Hematopoietic multipotent progenitor cell treated with erythropoietin and hydrocortisone succinate and interleukin-3 and kit ligand, for 4 days (in vitro differentiated cells): Measurements from ENCODE around the gene NDRG2.
"Not testable (repeated sequence)": the region's sequence is repeated elsewhere in the genome, so short reads cannot be mapped to it uniquely, and the experiment has no call there.

Source experiments
- DNase-seq: peaks from one replicate; pipeline ENCODE4 v3.0.0-alpha.2; 2015

Gene NDRG2

DNA sequence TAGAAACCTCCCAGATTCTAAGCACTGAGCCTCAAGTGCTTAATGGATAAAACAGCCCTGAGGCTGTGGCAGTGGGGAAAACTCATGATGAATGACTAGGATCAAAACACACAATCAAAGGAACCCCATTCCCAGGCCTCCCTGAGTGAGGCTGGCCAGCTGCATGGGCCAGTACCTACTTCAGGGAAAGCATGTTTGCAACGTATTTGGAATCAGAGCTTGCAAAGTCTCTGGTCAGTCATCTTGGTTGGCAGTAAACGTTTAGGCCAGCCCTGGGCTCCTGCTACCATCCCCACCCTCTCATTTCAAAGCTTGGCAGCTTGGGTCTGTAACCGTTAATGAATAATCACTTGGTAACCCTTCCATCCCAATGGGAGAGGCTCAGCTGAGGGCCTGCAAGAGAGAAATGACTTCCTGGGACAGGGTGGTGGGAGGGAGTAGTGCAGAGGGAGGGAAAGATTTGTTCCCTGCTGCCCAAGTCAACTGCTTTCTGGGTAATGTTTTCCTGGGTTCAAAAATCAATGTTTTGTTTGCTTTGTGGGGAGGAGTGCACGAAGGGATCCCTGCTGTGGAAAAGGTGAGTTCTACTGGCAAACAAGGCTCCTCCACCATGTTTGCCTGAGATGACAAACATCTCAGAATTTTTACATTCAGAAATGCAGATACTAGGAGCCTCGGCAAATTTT, 30.7 kb upstream of the NDRG2 start:
- no peak for DNase-seq

DNA sequence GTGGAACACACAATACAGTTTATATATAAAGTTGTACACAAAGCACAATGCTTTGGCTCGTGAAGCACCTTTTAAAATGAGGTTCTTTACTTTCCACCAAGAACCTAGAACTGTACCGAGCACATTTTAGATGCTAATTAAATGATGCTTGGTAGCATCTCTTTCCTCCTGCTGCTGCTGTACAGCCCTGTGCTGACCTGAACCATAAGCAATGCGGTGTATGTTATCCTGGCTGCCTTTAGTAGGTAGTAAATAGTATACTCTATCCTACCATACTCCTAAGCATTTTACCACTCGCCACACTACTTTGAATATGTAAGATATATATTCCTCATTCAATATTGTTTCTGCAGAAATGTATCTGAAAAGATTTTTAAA, 29.9 kb upstream of the NDRG2 start:
- DNase-seq = no peak

DNA sequence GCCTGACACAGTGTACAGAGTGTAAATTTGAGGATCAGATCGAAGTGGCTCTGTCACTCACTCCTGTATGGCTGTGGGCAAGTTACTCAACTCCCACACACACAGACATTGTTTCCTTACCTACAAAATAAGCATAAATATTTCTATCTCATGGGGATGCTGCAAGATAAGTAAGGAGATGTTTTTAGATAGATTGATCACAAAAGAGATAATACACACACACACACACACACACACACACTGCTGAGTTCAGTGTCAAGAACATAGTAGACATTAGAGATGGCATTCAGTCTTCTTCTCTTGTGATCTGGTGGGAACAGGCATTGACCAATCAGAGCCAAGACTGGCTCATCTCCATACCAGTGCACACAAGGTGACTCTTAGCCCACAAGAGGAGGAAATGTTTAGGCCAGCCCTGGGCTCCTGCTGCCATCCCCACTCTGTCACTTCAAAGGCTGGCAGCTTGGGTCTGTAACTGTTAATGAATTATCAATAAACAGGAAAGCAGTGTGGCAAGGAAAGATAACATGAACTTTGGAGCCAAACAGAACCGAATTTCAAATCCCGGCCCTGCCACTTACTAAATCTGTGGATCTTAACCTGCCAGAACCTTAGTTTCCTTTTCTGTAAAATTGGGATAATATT, 29.4 kb upstream of the NDRG2 start:
- peak; percentile 15 for DNase-seq

DNA sequence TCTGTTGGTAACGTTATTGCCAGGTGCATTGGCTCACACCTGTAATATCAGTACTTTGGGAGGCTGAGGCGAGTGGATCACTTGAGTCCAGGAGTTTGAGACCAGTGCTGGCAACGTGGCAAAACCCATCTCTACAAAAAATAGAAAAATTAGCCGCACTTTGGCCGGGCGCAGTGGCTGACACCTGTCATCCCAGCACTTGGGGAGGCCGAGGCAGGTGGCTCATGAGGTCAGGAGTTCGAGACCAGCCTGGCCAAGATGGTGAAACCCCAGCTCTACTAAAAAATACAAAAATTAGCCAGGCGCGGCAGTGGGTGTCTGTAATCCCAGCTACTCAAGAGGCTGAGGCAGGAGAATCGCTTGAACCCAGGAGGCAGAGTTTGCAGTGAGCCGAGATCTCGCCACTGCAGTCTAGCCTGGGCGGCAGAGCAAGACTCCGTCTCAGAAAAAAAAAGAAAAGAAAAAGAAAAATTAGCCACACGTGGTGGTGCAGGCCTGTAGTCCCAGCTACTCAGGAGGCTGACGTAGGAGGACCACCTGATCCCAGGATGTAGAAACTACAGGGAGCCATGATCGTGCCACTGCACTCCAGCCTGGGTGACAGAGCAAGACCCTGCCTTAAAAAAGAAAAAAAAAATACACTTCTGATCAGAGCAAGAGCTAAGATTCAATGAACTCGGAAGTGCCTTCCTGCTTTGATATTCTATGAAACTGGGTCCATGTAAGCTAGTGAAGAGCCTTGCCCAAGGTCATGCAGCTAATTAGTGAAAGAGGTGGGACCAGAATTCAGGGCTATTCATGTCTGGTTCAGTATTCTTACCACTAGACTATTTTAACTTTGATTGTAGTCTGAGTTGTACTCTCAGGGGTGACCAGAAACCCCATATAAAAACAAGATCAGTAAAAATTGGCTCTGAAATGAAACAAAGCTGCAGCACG, 28.6 kb upstream of the NDRG2 start:
- no peak for DNase-seq

DNA sequence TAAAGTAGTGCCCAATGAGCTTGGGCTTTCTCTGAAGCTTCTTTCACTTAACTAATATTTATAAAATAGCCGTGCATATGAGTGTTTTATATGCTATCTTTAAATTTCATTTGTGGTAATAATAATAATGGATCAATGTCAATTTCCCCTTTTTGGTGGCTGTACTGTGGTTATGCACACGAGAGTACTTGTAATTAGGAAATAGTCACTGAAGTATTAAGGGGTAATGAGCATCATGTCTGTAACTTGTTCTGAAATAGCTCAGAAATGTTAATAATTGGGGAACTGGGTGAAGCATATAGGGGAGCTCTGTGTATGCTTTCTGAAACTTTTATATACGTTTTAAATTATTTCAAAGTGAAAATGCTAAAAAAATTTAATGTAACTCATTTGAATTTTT, 25.7 kb upstream of the NDRG2 start:
- peak; percentile 24 for DNase-seq

DNA sequence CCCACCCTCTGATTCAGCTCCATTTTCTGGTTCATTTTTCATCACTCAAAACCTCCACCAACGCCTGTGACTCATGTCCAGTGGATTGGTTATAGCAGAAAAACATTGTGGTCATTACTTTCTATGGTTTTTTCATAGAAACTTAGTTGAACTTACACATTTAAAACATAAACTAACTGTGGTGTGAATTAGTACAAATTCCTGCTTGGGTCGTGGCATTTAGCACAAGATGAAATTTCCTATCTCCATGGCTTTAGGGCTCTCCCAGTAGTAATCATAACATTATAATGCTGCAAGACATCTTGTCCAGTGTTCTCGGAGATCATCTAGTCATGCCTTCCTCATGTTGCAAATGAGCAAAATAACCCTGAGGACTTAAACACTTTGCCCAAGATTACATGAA, 24.4 kb upstream of the NDRG2 start:
- no peak for DNase-seq

DNA sequence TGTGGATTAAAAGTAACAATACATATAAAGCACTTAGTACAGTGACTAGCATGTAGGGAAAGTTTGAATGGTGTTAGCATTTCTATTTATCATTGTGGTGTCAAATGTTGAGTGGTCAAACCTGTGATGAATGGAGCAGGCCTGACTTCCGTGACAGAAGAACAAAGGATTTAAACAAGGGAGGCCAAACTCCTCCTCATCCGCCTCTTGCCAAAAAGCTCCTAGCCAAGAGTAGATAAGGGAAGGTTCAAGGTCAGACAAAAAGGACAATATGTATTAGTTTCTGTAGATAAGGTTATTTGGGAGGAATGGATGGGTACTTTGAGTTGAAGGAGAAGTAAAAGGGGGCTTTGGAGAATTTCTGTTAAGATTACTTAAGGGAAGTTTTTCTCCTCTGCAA, 23.8 kb upstream of the NDRG2 start:
- no peak for DNase-seq

DNA sequence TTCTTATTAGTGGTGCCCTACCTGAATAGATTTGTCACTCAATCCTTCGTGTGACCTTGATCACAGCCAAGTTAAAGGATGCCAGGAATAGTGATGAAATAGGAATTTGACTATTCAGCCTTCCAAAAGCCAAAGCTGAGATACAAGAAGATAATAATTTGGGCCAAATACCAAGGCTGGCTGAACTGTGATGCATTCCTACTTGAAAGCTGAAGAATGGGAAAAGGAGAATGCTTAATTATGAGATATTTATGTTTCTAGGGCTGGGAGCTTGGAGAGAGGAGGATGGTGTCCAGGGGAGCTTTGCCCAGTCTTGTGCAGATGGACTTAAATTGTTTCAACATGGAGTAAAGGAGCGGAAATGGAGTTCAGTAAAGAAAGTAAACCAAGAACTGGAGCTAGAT, 22.5 kb upstream of the NDRG2 start:
- DNase-seq = no peak

DNA sequence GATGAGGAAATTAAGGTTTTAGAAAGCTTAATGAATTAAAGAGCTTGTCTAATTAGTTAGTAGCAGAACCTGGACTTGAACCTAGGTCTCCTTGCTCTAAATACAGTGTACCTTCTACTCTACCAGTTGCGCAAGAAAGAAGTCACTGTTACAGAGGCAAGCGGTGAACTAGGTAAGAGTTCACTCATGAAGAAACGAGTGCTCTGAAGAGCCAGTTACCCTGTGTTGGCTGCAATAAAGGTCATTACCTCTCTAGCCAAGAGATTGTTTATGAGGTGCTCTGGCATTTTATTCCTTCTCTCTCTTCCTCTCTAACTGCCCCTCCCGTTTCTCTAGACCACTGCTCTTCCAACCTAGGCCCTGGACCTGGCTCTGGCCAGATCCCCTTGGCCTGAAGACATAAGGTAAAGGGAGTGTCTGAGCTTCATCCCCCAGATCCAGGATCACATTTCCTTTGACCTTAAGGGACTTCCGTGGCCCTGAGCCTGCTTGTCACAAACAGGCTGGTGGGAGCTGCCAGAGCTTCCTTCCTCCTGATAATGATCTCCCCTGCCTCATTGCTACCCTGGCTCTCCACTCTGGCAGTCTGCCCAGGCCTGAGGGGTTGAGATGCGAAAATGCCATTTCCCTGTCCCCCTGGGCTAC, 19.2 kb upstream of the NDRG2 start:
- DNase-seq = peak; percentile 91

DNA sequence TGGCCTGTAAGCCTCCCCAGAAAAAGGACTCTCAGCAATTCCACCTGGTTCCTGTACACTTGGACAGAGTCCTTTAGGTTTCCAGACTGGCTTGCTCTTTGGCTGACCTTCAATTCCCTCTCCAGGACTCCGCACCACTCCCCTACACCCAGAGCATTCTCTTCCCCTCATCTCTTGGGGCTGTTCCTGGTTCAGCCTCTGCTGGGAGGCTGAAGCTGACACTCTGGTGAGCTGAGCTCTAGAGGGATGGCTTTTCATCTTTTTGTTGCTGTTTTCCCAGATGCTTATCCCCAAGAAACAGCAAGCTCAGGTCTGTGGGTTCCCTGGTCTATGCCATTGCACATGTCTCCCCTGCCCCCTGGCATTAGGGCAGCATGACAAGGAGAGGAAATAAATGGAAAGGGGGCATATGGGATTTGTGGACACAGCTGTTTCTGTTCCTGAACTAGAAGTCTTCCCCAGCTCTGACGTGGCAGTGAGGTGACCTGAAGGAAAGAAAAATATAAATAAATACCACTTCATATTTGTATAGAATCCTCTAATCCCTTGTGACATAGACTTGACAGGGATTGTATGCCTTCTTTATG, 18.6 kb upstream of the NDRG2 start:
- no peak for DNase-seq

DNA sequence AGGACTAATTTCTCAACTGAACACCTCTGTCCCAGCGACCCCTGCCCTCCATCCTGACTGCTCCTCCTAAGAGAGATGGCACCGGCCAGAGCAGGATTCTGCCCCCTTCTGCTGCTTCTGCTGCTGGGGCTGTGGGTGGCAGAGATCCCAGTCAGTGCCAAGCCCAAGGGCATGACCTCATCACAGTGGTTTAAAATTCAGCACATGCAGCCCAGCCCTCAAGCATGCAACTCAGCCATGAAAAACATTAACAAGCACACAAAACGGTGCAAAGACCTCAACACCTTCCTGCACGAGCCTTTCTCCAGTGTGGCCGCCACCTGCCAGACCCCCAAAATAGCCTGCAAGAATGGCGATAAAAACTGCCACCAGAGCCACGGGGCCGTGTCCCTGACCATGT, 18.1 kb upstream of the NDRG2 start:
- peak; percentile 30 for DNase-seq

DNA sequence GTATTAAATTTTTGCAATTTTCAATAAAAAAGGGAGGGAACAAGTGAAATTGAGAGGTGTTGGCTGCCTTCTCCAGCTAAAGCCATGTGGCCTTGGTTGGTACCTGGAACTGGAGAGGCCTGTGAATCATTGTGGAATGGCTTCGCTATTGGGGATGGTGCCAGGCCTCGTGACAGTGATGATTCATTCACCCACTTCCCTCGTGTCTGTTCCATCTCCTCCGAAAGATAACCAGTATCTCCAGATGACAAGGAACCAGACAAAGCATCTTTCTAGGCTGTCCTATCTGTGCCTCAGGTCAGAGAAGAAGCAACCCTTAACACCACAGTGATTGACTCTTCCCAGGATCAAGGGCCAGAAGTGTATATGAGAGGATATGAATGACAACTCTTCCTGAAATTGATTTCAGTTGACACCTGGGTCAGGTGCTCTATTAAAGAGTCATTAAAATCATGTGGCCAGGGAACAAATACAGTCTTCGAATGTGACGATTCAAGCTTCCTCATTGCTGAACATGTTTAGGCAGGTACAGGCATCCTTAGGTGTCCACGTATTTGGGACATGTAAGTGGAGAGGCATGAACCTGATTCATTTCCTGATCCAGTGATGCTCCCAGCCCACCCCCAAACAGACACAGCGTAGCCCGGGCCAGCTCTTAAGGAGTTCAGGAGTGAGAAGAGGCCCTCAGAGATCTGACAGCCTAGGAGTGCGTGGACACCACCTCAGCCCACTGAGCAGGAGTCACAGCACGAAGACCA, 17.0 kb upstream of the NDRG2 start, which contains the start of gene RNASE7:
Gene RNASE7, plus strand, starts transcription at position 687 of the 758 bp plus-strand sequence. CDS start 631 bp downstream, outside the sequence.
- peak; percentile 54 for DNase-seq

DNA sequence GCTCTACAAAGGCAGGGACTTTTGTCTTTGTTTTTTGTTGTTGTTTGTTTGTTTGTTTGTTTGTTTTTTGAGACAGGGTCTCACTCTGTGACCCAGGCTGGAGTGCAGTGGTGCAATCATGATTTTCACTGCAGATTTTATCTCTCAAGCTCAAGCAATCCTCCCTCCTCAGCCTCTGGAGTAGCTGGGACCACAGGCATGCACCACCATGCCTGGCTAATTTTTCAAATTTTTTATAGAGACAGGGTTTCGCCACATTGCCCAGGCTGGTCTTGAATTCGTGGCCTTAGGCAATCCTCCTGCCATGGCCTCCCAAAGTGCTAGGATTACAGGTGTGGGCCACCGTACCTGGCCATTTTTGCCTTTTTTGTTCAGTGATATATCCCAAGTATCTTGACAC, 16.1 kb upstream of the NDRG2 start:
- DNase-seq = not testable (repeated sequence)

DNA sequence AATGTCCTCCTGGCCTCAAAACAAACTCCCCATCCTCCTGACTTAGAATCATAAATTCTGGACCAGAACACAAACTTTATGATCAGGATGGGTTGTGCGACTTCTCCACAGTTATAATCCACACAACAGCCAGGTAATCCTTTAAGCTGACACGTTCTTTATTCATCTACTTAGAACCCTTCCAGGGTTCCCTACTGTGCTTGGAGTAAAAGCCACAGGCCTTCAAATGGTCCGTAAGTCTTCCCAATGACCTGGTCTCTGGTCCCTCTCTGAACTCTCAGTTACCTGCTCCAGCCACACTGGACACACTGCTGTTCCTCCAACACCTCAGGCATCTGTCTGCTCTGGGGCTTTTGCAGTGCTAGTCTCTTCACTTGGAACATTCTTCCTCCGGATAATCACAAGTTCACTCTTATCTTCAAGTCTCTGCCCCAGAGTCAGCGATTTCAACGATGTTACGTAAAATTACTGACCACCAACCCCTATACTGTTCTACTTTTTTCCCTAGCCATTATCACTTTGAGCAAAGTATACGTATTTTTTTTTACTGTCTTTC, 15.6 kb upstream of the NDRG2 start:
- peak; percentile 33 for DNase-seq

DNA sequence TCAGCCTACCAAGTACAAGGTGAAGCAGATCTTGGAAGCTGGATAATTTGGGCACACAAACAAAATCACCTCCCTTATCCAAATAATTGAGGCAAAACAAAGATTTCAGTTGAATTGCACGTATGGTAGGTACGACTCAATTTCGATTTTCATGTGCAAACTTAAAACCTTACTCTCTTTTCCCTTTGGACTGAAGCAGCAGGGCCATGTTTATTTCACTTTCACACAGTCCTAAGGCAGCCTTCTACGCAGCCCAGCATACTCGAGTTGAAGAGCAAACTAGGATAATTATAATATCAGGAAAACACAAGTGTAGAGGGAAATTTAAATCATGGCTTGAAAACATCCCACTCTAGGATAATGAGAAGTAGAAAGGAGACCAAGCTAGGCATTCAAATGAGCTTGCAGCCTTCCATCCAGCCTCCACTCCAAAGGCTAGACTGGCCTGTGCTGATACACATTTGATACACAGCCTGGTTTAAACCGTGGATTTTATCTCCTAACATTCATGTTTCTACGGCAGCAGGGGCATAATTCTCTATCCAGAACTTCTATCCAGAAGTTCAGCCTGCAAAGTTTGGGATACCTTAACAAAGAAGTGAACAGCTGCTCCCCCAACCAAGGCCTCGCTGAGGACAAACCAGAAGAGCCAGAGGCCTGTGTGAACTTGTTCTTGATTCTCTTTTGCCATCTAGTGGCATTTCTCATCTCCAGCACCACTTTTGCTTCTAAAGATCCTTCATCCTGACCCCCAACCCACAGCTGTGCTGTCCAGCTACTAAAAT, 14.9 kb upstream of the NDRG2 start:
- peak; percentile 85 for DNase-seq

DNA sequence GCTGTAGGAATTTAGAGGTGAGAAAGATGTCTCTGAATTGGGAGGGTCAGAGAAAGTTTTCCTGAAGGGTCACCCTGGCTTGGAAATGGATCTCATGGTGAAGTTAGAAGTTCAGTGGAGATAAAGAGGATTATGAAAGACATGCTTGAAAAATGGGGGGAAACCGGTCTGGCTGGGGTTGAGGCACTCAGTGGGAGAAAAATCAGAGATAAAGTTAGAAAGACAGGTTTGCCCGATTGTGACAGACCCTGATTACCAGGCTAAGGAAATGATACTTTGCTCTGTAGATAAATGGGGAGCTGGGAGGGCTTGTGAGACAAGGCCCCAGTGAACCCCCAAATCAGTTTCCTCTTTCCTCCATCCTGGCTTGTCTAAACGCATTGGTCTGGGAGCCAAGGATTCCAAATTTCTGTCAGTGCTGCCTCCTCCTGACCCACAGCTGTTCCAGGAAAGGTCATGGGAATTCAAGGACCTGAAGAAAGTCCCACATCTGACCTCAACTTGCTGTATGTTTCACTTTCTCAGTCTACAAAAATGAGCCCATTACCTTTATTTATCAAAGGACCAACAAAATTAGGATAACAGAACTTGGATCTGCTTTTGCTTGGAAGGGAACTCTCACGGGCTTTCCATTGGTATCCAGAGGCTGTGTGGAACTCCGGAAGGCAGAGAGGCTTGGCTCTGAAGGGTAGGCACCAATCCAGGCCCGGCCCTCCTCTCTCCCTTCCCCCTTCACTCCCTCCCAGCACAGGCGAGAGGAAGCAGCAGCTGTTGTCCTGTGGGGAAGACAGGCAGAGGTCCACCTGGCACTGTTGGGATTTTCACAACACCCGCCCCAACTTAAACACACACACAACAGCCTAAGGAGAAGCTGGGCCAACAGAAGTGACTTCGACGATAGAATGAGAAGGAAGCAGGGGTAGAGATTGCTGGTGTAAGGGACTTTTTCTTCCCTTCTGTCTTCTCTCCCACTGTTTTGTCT, 13.9 kb upstream of the NDRG2 start:
- no peak for DNase-seq

DNA sequence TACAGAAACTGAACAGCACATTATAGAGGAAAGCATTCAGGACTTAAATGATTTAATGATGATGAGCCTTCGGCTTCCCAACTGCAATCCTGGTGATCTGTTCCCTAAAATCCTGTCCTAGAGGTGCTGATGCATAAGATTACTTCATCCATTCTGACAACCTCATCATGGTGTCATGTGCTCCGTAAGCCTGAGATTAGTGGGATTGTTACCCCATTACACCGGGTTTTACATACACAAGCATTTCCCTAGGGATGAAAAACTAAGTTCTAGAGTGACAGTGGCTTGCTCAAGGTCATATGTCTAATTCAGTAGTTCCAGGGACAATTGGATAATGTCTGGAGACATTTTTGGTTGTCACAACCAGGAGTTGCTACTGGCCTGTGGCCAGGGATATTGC, 12.3 kb upstream of the NDRG2 start:
- no peak for DNase-seq

DNA sequence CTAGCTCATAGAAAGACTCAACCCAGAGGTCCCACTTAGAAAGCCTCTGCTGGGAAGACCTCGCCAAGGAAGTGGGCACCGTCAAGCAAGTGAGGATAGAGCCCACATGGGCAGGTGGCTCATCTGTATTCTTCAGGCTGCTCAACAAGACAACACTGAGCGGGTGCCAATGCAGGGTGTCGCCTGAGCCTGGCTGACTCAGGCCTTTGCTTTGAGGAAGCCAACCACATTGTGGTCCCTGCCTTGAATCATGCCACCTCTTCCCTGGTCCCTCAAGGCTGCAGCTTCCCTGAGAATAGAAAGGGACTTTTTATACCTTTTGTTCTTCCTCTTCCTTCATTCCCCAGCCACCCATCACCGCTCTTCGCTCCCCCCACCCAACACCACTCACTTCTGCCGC, 11.9 kb upstream of the NDRG2 start:
- no peak for DNase-seq

DNA sequence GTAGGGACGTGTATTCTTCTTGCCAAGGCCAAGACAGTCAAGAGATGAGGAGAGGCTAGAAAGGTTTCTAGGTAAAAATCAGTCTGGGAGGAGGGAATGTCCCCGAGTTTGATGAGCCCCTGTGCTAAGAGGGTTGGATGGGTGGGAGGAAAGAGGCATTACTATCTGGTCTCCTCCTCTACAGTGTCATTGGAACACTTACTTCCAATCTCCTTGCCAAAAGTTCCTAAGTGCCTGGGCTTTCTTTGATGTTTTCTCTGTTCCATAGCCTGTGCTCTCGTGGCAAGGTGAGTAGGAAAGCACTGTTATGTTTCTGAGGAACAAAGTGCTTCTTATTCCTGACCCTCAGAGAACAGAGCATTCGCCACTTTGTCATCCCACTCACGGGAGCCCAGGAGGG, 9.8 kb upstream of the NDRG2 start, which contains the start of gene RNASE13:
Gene RNASE13, minus strand, starts transcription at position 101 of the 400 bp plus-strand sequence. CDS start 519 bp downstream, outside the sequence.
- no peak for DNase-seq
